IMR-90 (cell line): ENCODE data around the gene WFDC6.

Experiments used
- BHLHE40 ChIP-seq: fragments of 150-350 bp; IDR thresholded peaks from 2 replicates; pipeline ENCODE4 v1.6.1; 2016; ENCODE audit warnings: mild to moderate bottlenecking, low read depth, low read length
- CHD1 ChIP-seq: IDR thresholded peaks from 2 replicates; pipeline ENCODE4 v1.6.1; 2012; ENCODE audit warnings: low read depth, low read length, improper control_type of control experiment
- CTCF ChIP-seq: conservative IDR thresholded peaks from 2 replicates; pipeline ENCODE4 v1.5.1; 2012; ENCODE audit warnings: mild to moderate bottlenecking, low read depth, low read length, improper control_type of control experiment
- POLR2A ChIP-seq: IDR thresholded peaks from 2 replicates; pipeline ENCODE4 v1.6.1; 2012; ENCODE audit warnings: mild to moderate bottlenecking, low read depth, low read length
- RAD21 ChIP-seq: IDR thresholded peaks from 2 replicates; pipeline ENCODE4 v1.6.1; 2012; ENCODE audit warnings: low read length, improper control_type of control experiment

- TF ChIP-seq POLR2A = no peak
- no peak for TF ChIP-seq CHD1
- no peak for TF ChIP-seq CTCF
- TF ChIP-seq RAD21 = no peak
- TF ChIP-seq BHLHE40 = no peak
These were observed 37.7 kb downstream of the WFDC6 start for GRCh38 chr20:45501600-45501999.
